K562 (cell line): ENCODE data around the gene NEK5. TPM values are rescaled to one million over a fixed set of nuclear protein-coding genes. Genes with fewer than 3 reads are reported as not detected.

Experiments used
- ARID1B ChIP-seq: fragments of 450-650 bp; IDR thresholded peaks from 2 replicates; pipeline ENCODE4 v1.6.1; 2016; ENCODE audit warnings: antibody characterized with exemption, mild to moderate bottlenecking, inconsistent platforms
- CBX2 ChIP-seq: fragments of 200-600 bp; sonication (generic); IDR thresholded peaks from one replicate; pipeline ENCODE4 v1.6.1; 2012; ENCODE audit warnings: mild to moderate bottlenecking, low read length, inconsistent platforms; ENCODE audit not compliant: insufficient read depth, poor library complexity, severe bottlenecking
- CEBPZ ChIP-seq: fragments of 150-350 bp; IDR thresholded peaks from 2 replicates; pipeline ENCODE4 v1.6.1; 2014; ENCODE audit warnings: low read depth, mild to moderate bottlenecking, low read length, borderline replicate concordance
- CHAMP1 ChIP-seq: fragments of 450-650 bp; IDR thresholded peaks from 2 replicates; pipeline ENCODE4 v1.6.1; 2016; ENCODE audit warnings: mild to moderate bottlenecking
- ELF4 ChIP-seq: fragments of 450-650 bp; formaldehyde crosslinking; IDR thresholded peaks from 2 replicates; pipeline ENCODE4 v1.4.0; 2022; ENCODE audit warnings: missing genetic modification characterization
- ETV1 ChIP-seq: fragments of 450-650 bp; conservative IDR thresholded peaks from 2 replicates; pipeline ENCODE4 v1.6.1; 2016; ENCODE audit warnings: missing genetic modification characterization, control low read depth, low read depth, missing compliant biosample characterization
- FOXA3 ChIP-seq, 2 experiments: fragments of 450-650 bp in 1 of 2; sonication (generic) in 1 of 2; formaldehyde crosslinking; IDR thresholded peaks in 1 of 2; conservative IDR thresholded peaks in 1 of 2; 2 replicates each; pipeline versions ENCODE4 v1.4.0 to v1.8.0; 2020 to 2022; ENCODE audit warnings: mild to moderate bottlenecking in 2 of 2, missing genetic modification reagents in 1 of 2
- GATA2 ChIP-seq: sonication (generic); formaldehyde crosslinking; IDR thresholded peaks from 2 replicates; pipeline ENCODE4 v1.4.0; 2020; ENCODE audit warnings: mild to moderate bottlenecking, missing genetic modification reagents
- MCM5 ChIP-seq: fragments of 450-650 bp; IDR thresholded peaks from 2 replicates; pipeline ENCODE4 v1.6.1; 2016; ENCODE audit warnings: low read depth
- NCOA2 ChIP-seq, 2 experiments: fragments of 450-650 bp; IDR thresholded peaks; 2 replicates each; pipeline ENCODE4 v1.6.1; 2018; ENCODE audit warnings: mild to moderate bottlenecking in 2 of 2, moderate library complexity in 1 of 2; ENCODE audit not compliant: partially characterized antibody in 2 of 2
- NCOA6 ChIP-seq: fragments of 450-650 bp; IDR thresholded peaks from 2 replicates; pipeline ENCODE4 v1.6.1; 2017; ENCODE audit warnings: mild to moderate bottlenecking
- NCOR1 ChIP-seq: fragments of 450-650 bp; IDR thresholded peaks from 2 replicates; pipeline ENCODE4 v1.6.1; 2016; ENCODE audit warnings: mild to moderate bottlenecking, moderate library complexity
- NFIC ChIP-seq: fragments of 450-650 bp; IDR thresholded peaks from 2 replicates; pipeline ENCODE4 v1.6.1; 2017; ENCODE audit warnings: mild to moderate bottlenecking, inconsistent platforms
- RAD21 ChIP-seq, 2 experiments: fragments of 250-450 bp in 1 of 2; fragments of 450-650 bp in 1 of 2; sonication (Bioruptor Pico) in 1 of 2; formaldehyde crosslinking in 1 of 2; IDR thresholded peaks in 1 of 2; conservative IDR thresholded peaks in 1 of 2; 2 replicates each; pipeline versions ENCODE4 v1.4.0 to v1.8.0; 2020 to 2022; ENCODE audit warnings: mild to moderate bottlenecking in 2 of 2, moderate library complexity in 1 of 2
- SAFB ChIP-seq: fragments of 200-400 bp; formaldehyde crosslinking; IDR thresholded peaks from 2 replicates; pipeline ENCODE4 v1.6.1; 2017; ENCODE audit warnings: low read depth, low read length, borderline replicate concordance
- SIX5 ChIP-seq, 2 experiments: IDR thresholded peaks; 2 replicates each; pipeline ENCODE4 v1.6.1; 2011; ENCODE audit warnings: low read length in 2 of 2, borderline replicate concordance in 1 of 2, low read depth in 1 of 2, mild to moderate bottlenecking in 1 of 2, moderate library complexity in 1 of 2; ENCODE audit not compliant: insufficient read depth in 1 of 2
- SNAPC5 ChIP-seq: fragments of 250-450 bp; sonication (Bioruptor Pico); IDR thresholded peaks from 2 replicates; pipeline ENCODE4 v1.8.0; 2021; ENCODE audit warnings: moderate library complexity, mild to moderate bottlenecking, inconsistent platforms
- TAF9B ChIP-seq: fragments of 450-650 bp; IDR thresholded peaks from 2 replicates; pipeline ENCODE4 v1.6.1; 2018; ENCODE audit warnings: mild to moderate bottlenecking; ENCODE audit not compliant: partially characterized antibody
- TCFL5 ChIP-seq: fragments of 250-450 bp; sonication (Bioruptor Pico); conservative IDR thresholded peaks from 2 replicates; pipeline ENCODE4 v1.6.1; 2021; ENCODE audit warnings: mild to moderate bottlenecking, moderate library complexity, matching md5 sums
- TEAD4 ChIP-seq, 2 experiments: sonication (generic) in 1 of 2; formaldehyde crosslinking in 1 of 2; IDR thresholded peaks; 2 replicates each; pipeline versions ENCODE4 v1.6.1 to v1.8.0; 2012 to 2022; ENCODE audit warnings: borderline replicate concordance in 1 of 2, inconsistent platforms in 1 of 2, low read length in 1 of 2, mild to moderate bottlenecking in 1 of 2, missing genetic modification reagents in 1 of 2
- polyA plus RNA-seq, 8 experiments: library from polyadenylated mRNA; depleted of rRNA in 4 of 8; stranded (reverse) in 5 of 8; unstranded in 3 of 8; fragments of >200 nt; fragmentation: Nextera tagmentation in 2 of 8; fragmentation: Illumina TruSeq in 1 of 8; extraction: Ambion mirVana in 2 of 8; extraction: Trizol in 1 of 8; gene quantifications; 2 replicates each; pipeline versions ENCODE4 v1.2.1 to v1.2.3, GENCODE V29; 2011 to 2014; ENCODE audit warnings: inconsistent platforms in 1 of 8, missing spikeins in 1 of 8
- total RNA-seq, 7 experiments: library from RNA; depleted of rRNA in 6 of 7; stranded (reverse); fragments of >200 nt in 6 of 7; fragmentation: Illumina TruSeq in 2 of 7; extraction: Trizol in 2 of 7; gene quantifications; 2 replicates each; pipeline versions ENCODE4 v1.2.1 to v1.2.3, GENCODE V29; 2011 to 2021; ENCODE audit warnings: low replicate concordance in 1 of 7
- TF ChIP-seq, protein P1 (sequence below): fragments of 450-650 bp; formaldehyde crosslinking; IDR thresholded peaks from 2 replicates; pipeline ENCODE4 v1.4.0; 2020; ENCODE audit warnings: mild to moderate bottlenecking, moderate library complexity

Gene NEK5
- total and polyA plus RNA-seq, 9 of the 15 experiments (the other 6 are each of a cell fraction or from before 2014, with no cell fraction given): 0.09 to 0.44 (median 0.33) TPM

DNA sequence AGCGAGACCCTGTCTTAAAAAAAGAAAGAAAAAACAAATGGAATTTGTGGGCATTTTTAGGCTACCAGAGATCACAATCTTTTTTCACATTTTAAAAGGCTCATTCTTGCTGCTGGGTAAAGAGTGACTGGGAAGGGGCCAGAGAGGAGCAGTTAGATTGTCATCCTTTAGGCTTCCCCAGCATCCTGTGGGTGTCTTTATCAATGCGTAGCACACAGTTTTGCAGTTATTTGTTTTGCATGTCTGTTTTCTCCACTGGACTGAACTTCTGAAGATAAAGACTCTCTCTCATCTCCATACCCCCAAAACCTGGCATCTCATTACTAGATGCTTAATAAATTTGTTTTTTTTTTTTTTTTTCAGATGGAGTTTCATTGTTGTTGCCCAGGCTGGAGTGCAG is 106.5 kb downstream of the NEK5 start (continued):
- no peak for TF ChIP-seq CBX2
- peak in 1 of 2 experiments; percentile 89; a peak in 2 of 4 replicates for TF ChIP-seq FOXA3 (CRISPR knock-in tag; conservative IDR thresholded peaks at IDR 0.05 in 1 of 2, IDR thresholded peaks at IDR 0.05 in 1 of 2)
- peak; percentile 59 for TF ChIP-seq ARID1B
- TF ChIP-seq ELF4 (CRISPR knock-in tag): no peak
- no peak for TF ChIP-seq SIX5 (IDR thresholded peaks at IDR 0.05; ENCODE audit: borderline replicate concordance in 1 of 2, insufficient read depth in 1 of 2, low read depth in 1 of 2, low read length in 2 of 2)
- TF ChIP-seq, protein P1, sequence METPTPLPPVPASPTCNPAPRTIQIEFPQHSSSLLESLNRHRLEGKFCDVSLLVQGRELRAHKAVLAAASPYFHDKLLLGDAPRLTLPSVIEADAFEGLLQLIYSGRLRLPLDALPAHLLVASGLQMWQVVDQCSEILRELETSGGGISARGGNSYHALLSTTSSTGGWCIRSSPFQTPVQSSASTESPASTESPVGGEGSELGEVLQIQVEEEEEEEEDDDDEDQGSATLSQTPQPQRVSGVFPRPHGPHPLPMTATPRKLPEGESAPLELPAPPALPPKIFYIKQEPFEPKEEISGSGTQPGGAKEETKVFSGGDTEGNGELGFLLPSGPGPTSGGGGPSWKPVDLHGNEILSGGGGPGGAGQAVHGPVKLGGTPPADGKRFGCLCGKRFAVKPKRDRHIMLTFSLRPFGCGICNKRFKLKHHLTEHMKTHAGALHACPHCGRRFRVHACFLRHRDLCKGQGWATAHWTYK (CRISPR knock-in tag): no peak
- TF ChIP-seq TEAD4 (IDR thresholded peaks at IDR 0.05; ENCODE audit: low read length): peak; percentile 11; the same call in 1 of the 2 replicates
- TF ChIP-seq TEAD4 (CRISPR knock-in tag; IDR thresholded peaks at IDR 0.05; ENCODE audit: borderline replicate concordance): no peak
- TF ChIP-seq NFIC: no peak
- no peak for TF ChIP-seq NCOA6
- no peak for TF ChIP-seq ETV1
- TF ChIP-seq GATA2 (CRISPR knock-in tag): 0 out of 2 replicates have a peak, but pooled peaks have one; percentile 8
- no peak for TF ChIP-seq RAD21 (CRISPR knock-in tag; conservative IDR thresholded peaks at IDR 0.05 in 1 of 2, IDR thresholded peaks at IDR 0.05 in 1 of 2)
- no peak for TF ChIP-seq CHAMP1
- TF ChIP-seq NCOA2 (IDR thresholded peaks at IDR 0.05; ENCODE audit: partially characterized antibody in 2 of 2): no peak
- no peak for TF ChIP-seq SAFB
- no peak for TF ChIP-seq SNAPC5 (CRISPR knock-in tag)
- TF ChIP-seq TCFL5 (CRISPR knock-in tag): no peak
- TF ChIP-seq MCM5: no peak
- TF ChIP-seq NCOR1: 0 out of 2 replicates have a peak, but pooled peaks have one; percentile 34
- TF ChIP-seq TAF9B: no peak
- TF ChIP-seq CEBPZ: no peak
